Activated effector memory CD4-positive, alpha-beta T cell treated with Interleukin-2 at 50 U/mL for 16 hours (primary cell): ENCODE data around the gene TPST2.
"Not testable (repeated sequence)": the region's sequence is repeated elsewhere in the genome, so short reads cannot be mapped to it uniquely, and the experiment has no call there.

Experiments
- DNase-seq: peaks from one replicate; pipeline ENCODE4 v3.0.0-alpha.2; 2020

TPST2 gene

DNA sequence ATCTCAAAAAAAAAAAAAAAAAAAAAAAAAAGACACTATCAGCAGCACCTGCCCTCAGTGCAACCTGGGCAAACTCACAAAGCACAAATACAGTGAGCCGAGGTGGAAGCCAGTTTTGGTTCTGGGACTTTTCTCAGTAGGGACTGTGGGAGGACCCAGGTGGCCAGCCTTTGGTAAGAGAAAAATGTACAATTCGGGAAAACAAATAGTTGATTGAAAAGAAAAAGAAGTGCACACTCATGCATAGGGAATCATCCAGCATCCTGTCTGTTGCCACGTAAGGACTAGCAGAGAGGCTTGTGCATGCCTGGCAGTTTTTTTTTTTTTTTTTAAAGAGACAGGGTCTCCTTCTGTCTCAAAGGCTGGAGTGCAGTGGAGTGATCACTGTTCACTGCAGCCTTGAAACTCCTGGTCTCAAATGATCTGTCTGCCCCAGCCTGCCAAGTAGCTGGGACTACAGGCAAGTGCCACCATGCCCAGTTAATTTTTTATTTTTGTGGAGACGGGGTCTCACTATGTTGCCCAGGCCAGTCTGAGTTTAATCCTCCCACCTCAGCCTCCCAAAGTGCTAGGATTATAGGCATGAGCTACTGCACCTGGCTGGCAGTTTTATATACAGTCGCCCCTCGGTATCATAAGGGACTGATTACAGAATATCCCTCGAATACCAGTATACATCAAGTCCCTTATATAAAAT lies 36.7 kb downstream of the TPST2 start:
- DNase-seq, result no peak

DNA sequence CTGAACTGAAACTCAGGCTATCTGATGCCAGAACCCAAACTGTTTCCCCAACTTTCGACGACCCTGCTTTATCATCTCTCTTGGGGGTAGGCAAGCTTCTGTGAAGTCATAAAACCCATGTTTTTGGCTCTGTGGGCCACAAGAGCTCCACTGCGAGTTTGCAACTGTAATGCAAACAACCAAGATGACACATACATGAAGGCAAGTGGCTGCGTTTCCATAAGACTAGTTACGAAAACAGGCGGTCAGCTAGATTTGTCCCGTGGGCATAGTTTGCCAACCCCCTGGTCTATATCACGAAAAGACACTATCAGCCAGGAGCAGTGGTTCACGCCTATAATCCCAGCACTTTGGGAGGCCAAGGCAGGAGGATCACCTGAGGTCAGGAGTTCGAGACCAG lies 37.5 kb downstream of the TPST2 start:
- DNase-seq, result no peak

DNA sequence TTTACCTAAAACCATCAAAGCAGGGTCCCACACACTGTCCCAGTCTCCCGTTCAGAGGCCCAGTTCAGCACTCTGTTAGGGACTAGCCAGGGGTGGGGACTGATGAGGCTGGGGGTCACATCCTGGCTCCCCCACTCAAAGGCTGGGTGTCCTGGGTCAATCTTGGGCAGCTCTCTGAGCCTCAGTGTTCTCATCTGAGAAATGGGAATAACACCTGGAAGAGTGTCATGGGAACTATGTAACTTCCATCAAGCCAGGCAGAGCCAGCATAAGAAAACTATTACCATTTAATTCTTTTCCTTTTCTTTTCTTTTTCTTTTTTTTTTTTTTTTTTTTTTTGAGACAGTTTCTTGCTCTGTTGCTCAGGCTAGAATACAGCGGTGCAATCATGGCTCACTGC lies 38.4 kb downstream of the TPST2 start:
- DNase-seq, result no peak

DNA sequence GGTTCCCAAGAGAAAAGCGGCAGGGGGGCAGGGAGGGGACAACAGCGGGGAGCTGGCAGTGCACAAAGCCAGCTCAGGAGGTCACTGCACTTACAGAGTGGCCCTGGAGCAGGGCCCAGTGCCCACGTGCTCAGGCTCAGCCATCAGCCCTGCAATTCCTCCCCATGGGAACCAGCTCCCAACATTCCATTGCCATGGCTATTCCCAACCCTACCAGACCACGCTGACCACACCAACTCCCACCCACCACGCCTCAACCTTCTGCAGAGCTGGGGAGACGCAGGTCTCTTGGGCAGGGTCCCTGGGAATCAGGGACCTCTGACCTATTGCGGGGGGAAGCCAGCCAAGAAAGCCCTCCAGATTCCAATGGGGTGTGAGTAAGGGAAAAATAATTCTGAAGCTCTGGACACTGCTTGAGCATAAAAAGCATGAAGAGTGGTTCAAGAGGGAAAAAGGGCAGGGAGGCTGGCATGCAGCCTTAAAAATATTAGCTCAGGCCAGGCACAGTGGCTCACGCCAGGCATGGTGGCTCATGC lies 39.4 kb downstream of the TPST2 start:
- DNase-seq, result no peak

DNA sequence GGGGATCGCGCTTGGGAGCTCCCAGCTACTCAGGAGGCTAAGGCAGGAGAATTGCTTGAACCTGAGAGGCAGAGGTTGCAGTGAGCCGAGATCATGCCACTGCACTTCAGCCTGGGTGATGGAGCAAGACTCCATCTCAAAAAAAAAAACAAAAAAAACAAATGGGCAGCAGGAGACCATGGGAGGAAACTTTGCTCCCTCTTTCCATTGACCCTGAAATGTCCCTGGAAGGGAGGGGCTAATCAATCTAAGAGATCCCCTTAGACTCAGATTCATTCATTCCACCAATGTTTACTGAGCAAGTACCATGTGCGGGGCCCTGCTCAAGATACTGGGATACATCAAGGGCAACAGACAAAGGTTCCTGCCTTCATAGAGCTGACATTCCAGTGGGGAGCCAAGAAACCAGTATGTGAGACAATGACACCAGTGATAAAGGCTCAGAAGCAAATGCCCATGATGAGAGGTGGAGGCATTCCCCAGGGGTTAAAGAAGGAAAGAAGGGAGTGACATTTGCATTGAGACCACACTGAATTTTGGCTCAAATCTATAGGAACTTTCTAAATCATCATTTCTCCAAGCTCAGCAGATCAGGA lies 39.9 kb downstream of the TPST2 start:
- no peak for DNase-seq

DNA sequence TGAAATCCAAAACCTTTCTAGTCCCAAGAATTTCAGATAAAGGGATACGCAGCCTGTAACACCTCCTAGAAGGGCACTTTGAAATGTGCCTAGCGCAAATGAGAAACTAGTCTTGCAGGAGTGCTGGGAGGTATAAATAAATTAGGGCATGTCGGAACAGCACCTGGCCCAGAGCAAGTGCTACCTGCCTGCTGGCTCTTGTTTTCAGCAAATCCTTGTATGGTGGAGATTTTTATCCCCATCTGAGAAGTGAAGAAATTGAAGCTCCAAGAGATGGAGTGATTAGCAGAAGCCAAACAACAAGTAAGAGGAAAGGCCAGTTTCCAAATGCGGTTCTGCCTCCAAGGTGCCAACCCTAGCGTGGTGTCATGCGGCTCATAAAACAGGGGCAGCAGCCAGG lies 40.9 kb downstream of the TPST2 start:
- DNase-seq, result no peak

DNA sequence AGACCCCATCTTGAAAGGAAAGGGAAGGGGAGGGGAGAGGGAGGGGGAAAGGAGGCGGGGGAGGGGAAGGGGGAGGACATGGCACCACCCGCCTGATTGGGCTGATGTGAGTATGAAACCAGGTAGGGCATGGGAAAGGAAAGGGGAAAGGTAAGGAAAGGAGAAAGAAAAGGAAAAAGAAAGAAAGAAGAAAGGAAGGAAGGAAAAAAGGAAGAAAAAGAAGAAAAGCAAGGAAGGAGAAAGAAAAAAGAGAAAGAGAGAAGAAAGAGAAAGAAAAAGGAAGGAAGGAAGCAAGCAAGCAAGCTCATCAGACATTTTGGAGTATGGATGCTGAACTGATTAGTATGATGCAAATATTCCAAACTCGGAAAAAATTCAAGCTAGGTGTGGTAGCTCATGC lies 41.6 kb downstream of the TPST2 start:
- DNase-seq, result no peak

DNA sequence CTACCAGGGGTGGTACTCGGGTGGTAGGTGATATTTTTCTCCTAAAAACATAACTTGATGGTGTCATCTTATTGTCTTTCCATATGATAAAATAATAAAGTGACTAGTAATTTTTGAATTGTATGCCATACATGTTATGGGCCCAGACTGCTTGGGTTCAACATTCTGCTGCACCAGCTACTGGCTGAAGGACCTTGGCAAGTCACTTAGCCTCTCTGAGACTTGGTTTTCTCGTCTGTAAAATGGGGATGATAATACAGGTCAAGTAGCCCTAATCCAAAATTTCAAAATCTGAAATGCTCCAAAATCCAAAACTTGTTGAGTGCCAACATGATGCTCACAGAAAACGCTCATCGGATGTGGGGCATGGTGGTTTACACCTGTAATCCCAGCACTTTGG lies 42.1 kb downstream of the TPST2 start:
- DNase-seq, result no peak

DNA sequence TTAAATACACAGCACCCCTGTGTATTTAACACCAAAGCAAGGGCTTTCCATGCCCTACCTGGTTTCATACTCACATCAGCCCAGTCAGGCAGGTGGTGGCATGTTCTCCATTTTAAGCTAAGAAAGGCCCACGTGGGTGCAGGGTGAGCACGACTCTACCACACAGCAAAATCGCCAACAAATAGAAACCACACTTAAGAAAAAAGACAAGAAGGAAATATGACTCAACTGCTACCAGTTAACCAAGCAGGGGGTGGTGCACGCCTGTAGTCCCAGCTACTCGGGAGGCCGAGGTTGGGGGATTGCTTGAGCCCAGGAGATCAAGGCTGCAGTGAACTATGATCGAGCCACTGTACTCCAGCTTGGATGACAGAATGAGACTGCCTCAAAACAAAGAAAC lies 42.5 kb downstream of the TPST2 start:
- DNase-seq, result no peak

DNA sequence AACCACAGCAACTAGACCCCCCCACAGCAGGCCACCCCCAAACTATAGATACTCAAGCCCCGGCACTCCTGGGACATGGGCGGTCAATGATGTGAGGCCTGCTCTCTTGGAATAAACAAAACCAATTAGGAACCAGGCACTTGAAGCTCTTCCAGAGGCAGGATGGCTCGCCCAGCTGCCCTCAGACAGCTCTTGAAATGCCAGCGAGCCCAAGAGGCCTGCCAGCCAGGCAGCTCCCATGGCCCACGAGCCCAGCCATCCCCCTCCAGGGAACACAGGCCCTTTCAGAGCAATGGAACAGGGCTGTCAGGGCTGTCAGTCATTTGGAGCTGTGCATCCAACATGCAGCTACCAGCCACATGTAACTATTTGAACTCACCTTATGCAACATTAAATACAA lies 43.6 kb downstream of the TPST2 start:
- no peak for DNase-seq

DNA sequence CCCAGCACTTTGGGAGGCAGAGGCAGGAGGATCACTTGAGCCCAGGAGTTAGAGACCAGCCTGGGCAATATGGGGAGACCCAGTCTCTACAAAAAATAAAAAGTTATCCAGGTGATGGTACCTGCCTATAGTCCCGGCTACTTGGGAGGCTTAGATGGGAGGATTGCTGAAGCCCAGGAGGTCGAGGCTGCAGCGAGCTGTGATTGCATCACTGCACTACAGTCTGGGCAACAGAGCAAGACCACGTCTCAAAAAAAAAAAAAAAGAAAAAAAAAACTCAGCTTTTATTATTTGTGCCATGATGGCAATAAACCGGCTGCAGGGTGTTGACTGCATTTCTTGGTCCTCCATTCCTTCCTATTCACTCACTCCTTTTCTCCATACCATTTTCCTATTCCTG lies 44.1 kb downstream of the TPST2 start:
- DNase-seq, result no peak

DNA sequence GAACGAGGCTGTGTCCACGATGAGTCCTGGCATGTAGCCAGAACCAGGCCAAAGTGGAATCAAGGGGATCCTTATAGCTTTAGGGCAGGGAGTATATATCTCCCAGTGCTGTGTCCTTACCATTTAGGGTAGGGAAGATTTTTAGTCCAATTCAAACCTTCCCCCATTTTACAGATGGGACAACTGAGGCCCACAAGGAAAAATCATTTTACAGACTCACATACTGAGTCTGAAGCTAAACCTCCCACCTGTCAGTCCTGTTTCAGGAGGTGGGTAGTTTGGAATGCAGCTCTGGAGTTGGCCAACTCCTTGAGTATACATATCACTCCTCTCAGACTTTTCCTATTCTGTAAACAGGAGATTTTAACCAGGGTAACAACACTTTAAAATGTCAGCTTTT lies 44.5 kb downstream of the TPST2 start:
- no peak for DNase-seq

DNA sequence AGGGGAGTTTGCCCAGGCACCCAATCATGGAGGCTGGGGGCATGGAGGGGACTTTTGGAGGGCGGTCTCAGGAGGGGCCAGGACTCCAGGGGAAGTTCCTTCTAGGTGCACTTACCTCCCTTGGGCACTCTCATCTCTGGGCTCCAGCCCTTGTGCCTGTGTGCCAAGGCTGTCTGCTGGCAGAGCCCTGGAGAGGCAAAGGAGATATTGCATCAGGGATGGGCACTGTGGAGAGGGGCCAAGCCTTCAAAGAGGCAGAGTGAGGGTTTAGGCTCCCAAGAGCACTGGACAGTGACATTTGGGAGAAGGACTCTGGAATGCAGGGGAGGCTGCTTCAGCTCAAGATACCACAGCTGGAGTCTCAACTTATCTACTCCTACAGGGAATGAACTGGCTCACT lies 45.4 kb downstream of the TPST2 start:
- DNase-seq, result no peak

DNA sequence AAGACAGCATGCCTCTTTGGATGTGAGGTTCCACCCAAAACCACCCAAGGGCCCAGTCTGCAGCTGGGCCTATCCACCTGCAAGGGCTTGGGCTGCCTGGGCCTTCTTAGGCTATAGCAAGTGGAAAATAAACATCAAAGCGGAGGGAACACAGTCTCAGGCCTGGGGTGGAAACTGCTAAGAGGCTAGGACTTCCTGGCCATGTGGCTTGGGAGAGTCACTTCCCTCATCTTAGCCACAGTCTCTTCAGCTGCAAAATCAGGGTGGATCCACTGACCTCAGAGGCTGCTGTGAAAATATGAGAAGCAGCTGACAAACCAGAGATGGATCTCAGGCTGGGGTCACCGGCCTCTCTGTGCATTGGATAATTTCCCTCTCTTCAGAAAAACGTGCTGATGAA lies 47.1 kb downstream of the TPST2 start:
- no peak for DNase-seq

DNA sequence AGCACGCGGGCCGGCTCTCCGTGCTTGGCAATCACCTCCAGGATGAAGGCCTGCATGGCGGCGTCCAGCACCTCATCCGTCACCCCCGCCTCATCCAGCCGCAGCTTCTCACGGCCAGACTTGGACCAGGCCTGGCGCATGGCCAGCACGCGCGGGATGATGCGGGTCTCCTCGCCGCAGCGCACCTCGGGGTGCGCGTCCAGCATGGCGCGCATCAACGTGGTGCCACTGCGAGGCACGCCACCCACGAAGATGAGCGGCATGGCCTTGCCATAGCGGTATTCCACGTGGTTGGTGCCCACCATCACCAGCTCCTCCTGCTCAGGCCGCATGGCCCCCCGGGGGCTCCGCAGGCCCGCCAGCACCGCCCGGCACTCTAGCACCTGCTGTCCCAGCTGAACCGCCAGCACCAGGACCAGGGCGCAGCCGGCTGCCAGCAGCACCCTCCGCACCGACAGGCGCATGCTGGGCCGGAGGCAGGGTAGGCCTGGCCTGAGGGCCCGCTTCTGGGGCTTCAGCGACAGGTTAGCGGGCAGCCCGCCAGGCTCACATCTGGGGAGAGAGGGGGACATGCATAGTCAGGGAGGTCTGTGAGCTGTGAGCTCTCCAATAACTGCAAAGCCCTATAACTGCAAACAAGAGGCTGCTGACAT lies 48.6 kb downstream of the TPST2 start:
- no peak for DNase-seq

DNA sequence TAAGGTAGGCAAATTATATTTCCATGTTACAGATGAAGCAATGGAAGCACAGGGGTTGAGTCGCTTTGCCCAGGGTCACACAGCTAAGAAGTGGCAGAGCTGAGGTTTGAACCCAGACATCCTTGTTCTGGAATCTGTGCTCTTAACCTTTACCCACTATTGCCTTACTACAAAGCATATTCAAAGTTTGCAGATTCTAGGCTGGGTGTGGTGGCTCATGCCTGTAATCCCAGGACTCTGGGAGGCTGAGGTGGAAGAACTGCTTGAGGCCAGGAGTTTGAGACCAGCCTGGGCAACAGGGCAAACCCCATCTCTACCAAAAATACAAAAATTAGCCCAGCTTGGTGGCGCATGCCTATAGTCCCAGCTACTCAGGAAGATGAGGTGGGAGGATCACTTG lies 49.8 kb downstream of the TPST2 start:
- DNase-seq, result no peak

DNA sequence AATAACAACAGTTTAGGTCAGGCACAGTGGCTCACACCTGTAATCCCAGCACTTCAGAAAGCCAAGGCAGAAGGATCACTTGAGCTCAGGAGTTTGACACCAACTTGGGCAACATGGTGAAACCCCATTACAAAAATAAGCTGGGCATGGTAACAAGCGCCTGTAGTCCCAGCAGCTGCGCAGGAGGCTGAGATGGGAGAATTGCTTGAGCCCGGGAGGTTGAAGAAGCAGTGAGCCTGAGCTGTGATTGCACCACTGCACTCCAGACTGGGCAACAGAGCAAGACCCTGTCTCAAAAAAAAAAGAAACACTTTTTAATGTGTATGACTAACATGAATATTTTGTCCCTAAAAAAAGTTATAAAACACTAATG lies 53.2 kb downstream of the TPST2 start:
- no peak for DNase-seq

DNA sequence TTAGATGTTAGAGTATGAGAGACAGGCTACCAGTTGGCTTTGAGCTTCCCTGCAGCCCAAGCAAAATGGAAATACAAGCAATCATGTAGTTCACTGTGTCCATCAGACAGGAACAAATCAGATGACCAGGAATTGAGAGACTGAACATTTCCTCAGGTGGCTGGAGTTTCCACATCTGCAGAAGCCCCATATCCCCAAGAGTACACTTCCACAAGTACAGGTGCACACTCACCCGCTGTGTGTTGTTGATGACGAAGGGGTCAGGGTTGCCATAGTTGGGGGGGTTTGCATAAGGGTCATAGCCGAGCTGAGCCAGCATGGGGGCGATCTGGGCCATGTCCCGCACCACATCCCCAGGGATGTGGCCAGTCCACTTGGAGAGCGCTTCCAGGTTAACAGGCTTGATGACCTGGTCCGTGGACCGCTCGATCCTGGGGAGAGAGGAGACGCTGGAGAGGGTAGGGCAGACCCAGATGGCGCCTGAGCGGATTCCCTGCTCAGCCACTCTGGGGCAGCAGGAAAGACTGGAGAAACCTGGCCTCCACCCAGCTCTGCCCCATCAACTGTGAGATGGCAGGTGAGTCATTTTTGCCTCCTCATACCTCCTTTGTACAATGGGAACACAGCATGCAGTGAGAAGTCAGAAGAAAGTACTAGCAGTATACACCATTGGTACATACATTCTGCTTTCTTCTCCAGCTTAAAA lies 53.7 kb downstream of the TPST2 start:
- no peak for DNase-seq

DNA sequence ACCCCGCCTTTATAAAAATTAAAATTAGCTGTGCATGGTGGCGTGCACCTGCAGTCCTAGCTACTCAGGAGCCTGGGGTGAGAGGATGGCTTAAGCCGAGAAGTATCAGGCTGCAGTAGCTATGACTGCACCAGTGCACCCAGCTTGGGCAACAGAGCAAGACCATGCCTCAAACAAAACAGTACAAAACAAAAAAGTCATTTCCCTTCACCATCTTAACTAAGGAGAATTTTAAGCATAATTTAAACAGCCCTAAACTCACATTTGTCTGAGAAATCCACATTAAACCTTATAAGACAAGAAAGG lies 54.4 kb downstream of the TPST2 start:
- no peak for DNase-seq

DNA sequence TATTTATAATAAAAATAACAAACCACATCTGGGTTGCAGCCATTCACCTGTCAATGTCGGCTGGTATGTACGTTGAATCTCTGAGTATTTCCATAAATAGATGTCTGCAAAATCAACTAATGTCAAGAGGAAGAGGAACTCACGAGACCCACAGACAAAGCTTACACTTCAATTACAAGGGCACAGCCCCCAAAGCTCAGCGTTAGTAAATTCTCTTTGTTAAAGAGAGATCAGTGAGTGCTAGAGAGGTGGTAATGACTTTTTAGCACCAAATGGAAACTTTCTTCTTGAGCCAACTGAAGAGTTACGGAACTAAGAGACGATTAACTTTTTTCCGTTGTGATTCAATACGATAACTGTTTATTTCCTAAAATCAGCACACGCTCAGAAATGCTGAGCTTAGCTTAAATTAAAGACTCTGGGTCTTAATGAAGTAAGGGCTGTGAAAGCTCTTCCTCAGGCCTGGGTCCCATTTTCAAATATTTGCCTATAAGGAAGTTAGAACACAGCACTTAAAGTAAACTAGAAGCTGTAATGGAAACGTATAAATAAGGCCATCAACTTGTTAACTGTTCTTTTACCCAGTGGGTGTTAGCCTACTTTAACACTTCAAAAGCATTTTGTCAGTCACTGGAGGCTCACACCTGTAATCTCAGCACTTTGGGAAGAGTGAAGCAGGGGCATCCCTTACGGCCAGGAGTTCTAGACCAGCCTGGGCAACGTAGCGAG lies 54.9 kb downstream of the TPST2 start:
- DNase-seq, result no peak

DNA sequence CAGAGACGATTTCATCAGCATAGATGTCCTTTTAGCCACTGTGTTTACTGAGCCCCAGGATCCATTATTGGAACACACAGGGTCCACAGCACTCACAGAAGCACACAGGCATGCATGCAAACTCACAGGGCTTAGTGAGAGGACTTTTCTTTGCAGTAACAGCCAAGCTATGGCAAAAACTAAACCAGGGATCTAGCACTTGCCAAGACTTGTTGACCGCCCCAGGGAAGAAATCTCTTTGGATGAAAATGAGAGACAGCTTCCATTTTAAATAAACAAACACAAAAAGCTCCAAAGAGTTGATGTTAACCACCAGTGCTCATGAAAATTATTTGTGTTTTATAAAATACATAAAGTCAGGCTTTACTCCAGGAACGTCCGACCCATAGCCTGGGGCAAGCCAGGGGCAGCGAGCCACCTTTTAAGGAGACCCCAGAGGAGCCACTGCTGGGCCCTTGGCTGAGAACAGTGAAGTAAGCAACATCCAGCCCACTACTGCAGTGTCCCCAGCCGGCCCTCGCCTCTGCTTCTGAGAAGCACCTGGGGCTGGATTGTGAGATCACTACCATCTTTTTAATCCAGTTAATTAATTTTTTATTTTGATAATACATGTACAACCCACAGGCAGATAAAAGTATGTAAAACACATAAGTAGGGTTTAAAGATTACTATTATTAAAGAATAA lies 55.6 kb downstream of the TPST2 start:
- DNase-seq, result no peak

DNA sequence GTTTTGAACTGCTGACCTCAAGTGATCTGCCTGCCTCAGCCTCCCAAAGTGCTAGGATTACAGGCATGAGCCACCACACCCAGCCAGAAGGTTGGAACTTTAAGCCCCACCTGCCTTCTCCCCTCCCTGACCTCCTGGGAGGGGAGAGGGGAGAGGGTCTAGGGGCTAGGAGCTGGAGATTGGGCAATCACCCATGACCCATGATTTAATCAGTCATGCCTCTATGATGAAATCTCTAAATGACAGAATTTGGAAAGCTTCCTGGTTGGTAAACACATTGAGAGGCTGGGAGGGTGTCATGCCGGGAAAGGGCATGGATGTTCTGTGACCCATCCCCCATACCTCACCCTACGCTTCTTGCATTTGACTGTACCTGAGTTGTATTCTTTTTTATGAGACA lies 60.6 kb downstream of the TPST2 start:
- DNase-seq, result no peak

DNA sequence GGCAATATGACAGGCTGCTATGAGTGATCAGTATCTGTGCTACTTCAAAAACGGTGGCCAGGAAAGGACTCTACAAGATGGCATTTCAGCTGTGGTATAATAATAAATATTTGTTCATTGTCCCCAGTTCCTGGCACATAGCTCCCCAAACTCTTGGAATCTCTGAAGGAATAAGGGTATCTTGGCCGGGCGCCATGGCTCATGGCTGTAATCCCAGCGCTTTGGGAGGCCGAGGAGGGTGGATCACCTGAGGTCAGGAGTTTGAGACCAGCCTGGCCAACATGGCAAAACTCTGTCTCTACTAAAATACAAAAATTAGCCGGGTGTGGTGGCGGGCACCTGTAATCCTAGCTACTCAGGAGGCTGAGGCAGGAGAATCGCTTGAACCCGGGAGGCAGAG lies 61.4 kb downstream of the TPST2 start:
- not testable (repeated sequence) for DNase-seq
